ENCODE data around the gene STRN3.
"Not testable (repeated sequence)": the region's sequence is repeated elsewhere in the genome, so short reads cannot be mapped to it uniquely, and the experiment has no call there.

STRN3 gene

GRCh38 chr14:31026077-31026449, at the start of gene STRN3:
STRN3 (minus strand) TSS chr14:31026379; CDS start chr14:31026185, 194 bp downstream.
- DNase-seq: no peak

GRCh38 chr14:31075144-31075543, 49.0 kb upstream of the STRN3 start:
- no peak for DNase-seq

- no peak for DNase-seq
Observed at GRCh38 chr14:31071151-31071550, 45.0 kb upstream of the STRN3 start.

GRCh38 chr14:31070431-31070830, 44.3 kb upstream of the STRN3 start:
- no peak for DNase-seq

- no peak for DNase-seq
Observed at GRCh38 chr14:31069343-31069742, 43.2 kb upstream of the STRN3 start.

GRCh38 chr14:31068235-31068634, 42.1 kb upstream of the STRN3 start:
- no peak for DNase-seq

- DNase-seq: not testable (repeated sequence)
Observed at GRCh38 chr14:31062908-31063307, 36.7 kb upstream of the STRN3 start.

- DNase-seq: no peak
Observed at GRCh38 chr14:31060253-31060875, 34.2 kb upstream of the STRN3 start.

- DNase-seq: no peak
Observed at GRCh38 chr14:31059152-31059924, 33.2 kb upstream of the STRN3 start.

GRCh38 chr14:31057701-31058364, 31.7 kb upstream of the STRN3 start:
- no peak for DNase-seq

- no peak for DNase-seq
Observed at GRCh38 chr14:31057035-31057434, 30.9 kb upstream of the STRN3 start.

GRCh38 chr14:31052905-31053586, 26.9 kb upstream of the STRN3 start:
- peak in 2 of 14 donors; percentile 6 to 36 for DNase-seq

GRCh38 chr14:31051511-31051910, 25.3 kb upstream of the STRN3 start:
- no peak for DNase-seq

- no peak for DNase-seq
Observed at GRCh38 chr14:31051023-31051422, 24.8 kb upstream of the STRN3 start.

GRCh38 chr14:31047503-31047902, 21.3 kb upstream of the STRN3 start:
- DNase-seq: no peak

- no peak for DNase-seq
Observed at GRCh38 chr14:31045501-31046080, 19.4 kb upstream of the STRN3 start.

- DNase-seq: no peak
Observed at GRCh38 chr14:31043379-31043778, 17.2 kb upstream of the STRN3 start.

- not testable (repeated sequence) for DNase-seq
Observed at GRCh38 chr14:31042893-31043292, 16.7 kb upstream of the STRN3 start.

- DNase-seq: no peak
Observed at GRCh38 chr14:31042300-31042699, 16.1 kb upstream of the STRN3 start.

- DNase-seq: no peak
Observed at GRCh38 chr14:31038521-31039166, 12.5 kb upstream of the STRN3 start.

GRCh38 chr14:31037709-31038221, 11.6 kb upstream of the STRN3 start:
- no peak for DNase-seq

- DNase-seq: no peak
Observed at GRCh38 chr14:31036552-31036951, 10.4 kb upstream of the STRN3 start.
